Common myeloid progenitor, CD34-positive (primary cell): ENCODE measurements around the gene CRTC3.

Experiments
- CTCF ChIA-PET: fragments of 350-600 bp; sonication (Branson Sonifier 250); formaldehyde crosslinking; loops from one replicate; lab custom pipeline; 2021; ENCODE audit warnings: antibody characterized with exemption; lab: Charles Lee
- POLR2A ChIA-PET: fragments of 350-600 bp; sonication (Branson Sonifier 250); formaldehyde crosslinking; loops from one replicate; lab custom pipeline; 2021; ENCODE audit warnings: antibody characterized with exemption; lab: Charles Lee
- DNase-seq, 3 donors: peaks; one replicate each; pipeline versions ENCODE4 v3.0.0 to v3.0.0-alpha.2; 2013
- H3K27ac ChIP-seq, 2 experiments: 1 replicate in 1 of 2; 2 replicates in 1 of 2; pipeline ENCODE4 v1.7.0; 2013; ENCODE audit warnings: inconsistent platforms in 2 of 2, low read length in 2 of 2, mild to moderate bottlenecking in 2 of 2, low read depth in 1 of 2, moderate library complexity in 1 of 2; ENCODE audit not compliant: severe bottlenecking in 2 of 2, insufficient read depth in 1 of 2, poor library complexity in 1 of 2
- H3K27me3 ChIP-seq, 5 experiments: replicated peaks in 2 of 5; 1 replicate in 3 of 5; 2 replicates in 2 of 5; pipeline versions ENCODE4 v1.6.1 to v1.7.0; 2013; ENCODE audit warnings: low read length in 4 of 5, mild to moderate bottlenecking in 2 of 5, moderate library complexity in 2 of 5, inconsistent platforms in 1 of 5; ENCODE audit not compliant: insufficient read depth in 5 of 5, control insufficient read depth in 4 of 5
- H3K36me3 ChIP-seq, 4 experiments: 1 replicate in 2 of 4; 2 replicates in 2 of 4; pipeline versions ENCODE4 v1.6.1 to v1.7.0; 2013; ENCODE audit warnings: low read length in 3 of 4, control low read depth in 1 of 4, mild to moderate bottlenecking in 1 of 4; ENCODE audit not compliant: control insufficient read depth in 4 of 4, insufficient read depth in 4 of 4
- H3K4me1 ChIP-seq, 4 experiments: 1 replicate in 3 of 4; 2 replicates in 1 of 4; pipeline versions ENCODE4 v1.6.1 to v1.7.1; 2013; ENCODE audit warnings: low read length in 3 of 4, mild to moderate bottlenecking in 3 of 4, control low read depth in 1 of 4, inconsistent platforms in 1 of 4, moderate library complexity in 1 of 4; ENCODE audit not compliant: control insufficient read depth in 4 of 4, insufficient read depth in 4 of 4; ENCODE audit errors: control extremely low read depth in 1 of 4
- H3K4me3 ChIP-seq, 7 experiments: 1 replicate in 4 of 7; 2 replicates in 3 of 7; pipeline versions ENCODE4 v1.5.1 to v1.7.0; 2013; ENCODE audit warnings: mild to moderate bottlenecking in 7 of 7, low read length in 6 of 7, moderate library complexity in 6 of 7, inconsistent platforms in 2 of 7, low read depth in 2 of 7, control low read depth in 1 of 7; ENCODE audit not compliant: insufficient read depth in 4 of 7, control insufficient read depth in 1 of 7; ENCODE audit errors: extremely low read depth in 1 of 7
- H3K9me3 ChIP-seq, 5 experiments: 1 replicate in 4 of 5; 2 replicates in 1 of 5; pipeline versions ENCODE4 v1.6.1 to v1.7.1; 2013; ENCODE audit warnings: low read length in 4 of 5, mild to moderate bottlenecking in 2 of 5, inconsistent platforms in 1 of 5, low read depth in 1 of 5, moderate library complexity in 1 of 5; ENCODE audit not compliant: control insufficient read depth in 4 of 5, insufficient read depth in 2 of 5; ENCODE audit errors: control extremely low read depth in 1 of 5
- WGBS: methylation state at CpG from one replicate; pipeline ENCODE4 v1.1.5; 2013; ENCODE audit not compliant: insufficient coverage; 5-methylcytosine and 5-hydroxymethylcytosine counted together

The CRTC3 gene

DNA sequence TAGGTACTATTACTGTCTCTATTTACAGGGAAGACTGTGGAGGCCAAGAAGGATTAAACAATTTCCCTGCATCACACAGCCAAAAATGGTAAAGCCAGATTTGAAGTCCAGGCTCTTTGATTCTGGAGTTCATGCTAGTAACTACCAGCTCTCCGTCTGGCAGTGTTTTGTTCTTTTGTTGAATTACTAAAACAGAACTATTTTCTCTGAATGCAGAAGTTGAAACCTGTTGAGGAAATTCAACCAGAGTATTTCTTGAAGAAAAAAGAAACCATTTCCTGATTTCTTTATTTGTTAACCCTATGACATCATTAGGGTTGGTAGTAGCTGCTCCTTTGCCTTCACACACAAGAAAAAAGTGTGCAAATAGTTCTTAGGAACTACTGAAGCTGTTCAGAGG, 34.3 kb downstream of the CRTC3 start:
- Histone ChIP-seq H3K9me3 (peaks cover 0 to 3% (median 1%) of the 10 kb centered on the region in 5 experiments), H3K27ac (peak overlapping the region; percentile 1 to 59), H3K36me3 (peaks cover 0 to 4% (median 0%) of the 10 kb centered on the region in 4 experiments), H3K4me1 (peaks cover 29 to 64% (median 40%) of the 10 kb centered on the region in 4 experiments), H3K27me3 (no peaks in the 10 kb centered on the region), H3K4me3 (peak overlapping the region in 2 of 7 experiments; percentile 33 to 35)
- CTCF ChIA-PET: interaction anchor here (0.6 to 1.3 kb wide), 6 partner anchors 10 to 321 kb away, joined by 3 to 5 read pairs (median 4); no protein-coding TSS in a partner anchor
- POLR2A ChIA-PET: interaction anchor here (0.6 to 1.0 kb wide), 2 partner anchors 8 to 322 kb away, joined by 3 read pairs; no protein-coding TSS in a partner anchor
- DNase-seq: peak; percentile 49 to 81 (median 75)
- WGBS: 0% methylated on average over 1 of the region's 1 CpG

DNA sequence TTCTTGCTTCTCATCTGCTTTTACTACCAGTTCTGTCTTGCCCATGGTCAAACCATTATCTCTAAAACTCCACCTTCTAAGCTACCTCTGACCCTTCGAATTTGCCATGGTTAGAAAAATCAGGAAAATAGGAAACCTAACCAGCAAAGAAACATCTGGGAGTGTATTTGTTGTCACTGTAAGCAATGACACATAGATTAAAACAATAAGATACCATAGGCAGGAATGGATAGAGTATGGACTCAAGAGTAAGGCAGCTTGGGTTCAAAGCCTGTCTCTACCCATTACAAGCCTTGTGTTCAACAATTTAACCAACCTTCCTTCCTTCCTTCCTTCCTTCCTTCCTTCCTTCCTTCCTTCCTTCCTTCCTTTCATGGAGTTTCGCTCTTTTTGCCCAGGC, 34.9 kb downstream of the CRTC3 start:
- Histone ChIP-seq H3K27me3 (no peaks in the 10 kb centered on the region), H3K9me3 (peaks cover 0 to 3% (median 1%) of the 10 kb centered on the region in 5 experiments), H3K4me1 (peaks cover 29 to 64% (median 40%) of the 10 kb centered on the region in 4 experiments), H3K27ac (peak overlapping the region; percentile 30 to 59), H3K36me3 (peaks cover 0 to 4% (median 0%) of the 10 kb centered on the region in 4 experiments), H3K4me3 (peak overlapping the region in 3 of 7 experiments; percentile 11 to 35 (median 33))
- WGBS: no CpG with 5 or more reads among the region's 2 CpGs
- ChIA-PET POLR2A (interaction anchor here (0.6 to 1.0 kb wide), 2 partner anchors 9 to 321 kb away, joined by 3 read pairs; no protein-coding TSS in a partner anchor), CTCF (interaction anchor here (0.8 to 1.3 kb wide), 4 partner anchors 9 to 83 kb away, joined by 3 to 5 read pairs (median 3); no protein-coding TSS in a partner anchor)
- no peak for DNase-seq

DNA sequence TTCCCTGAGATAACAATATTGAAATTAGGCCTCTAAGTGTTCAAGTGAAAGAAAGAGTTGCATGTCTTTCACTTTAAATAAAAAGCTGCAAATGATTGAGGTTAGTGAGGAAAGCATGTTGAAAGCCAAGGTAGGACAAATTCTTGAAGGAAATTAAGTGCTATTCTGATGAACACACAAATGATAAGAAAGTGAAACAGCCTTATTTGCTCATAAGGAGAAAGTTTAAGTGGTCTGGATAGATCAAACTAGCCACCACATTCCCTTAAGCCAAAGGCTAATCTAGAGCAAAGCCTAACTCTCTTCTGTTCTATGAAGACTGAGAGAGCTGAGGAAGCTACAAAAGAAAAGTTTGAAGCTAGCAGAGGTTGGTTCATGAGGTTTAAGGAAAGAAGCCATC, 36.1 kb downstream of the CRTC3 start:
- CTCF ChIA-PET: interaction anchor here (1.6 to 1.9 kb wide), 2 partner anchors 14 kb away, joined by 3 read pairs; no protein-coding TSS in a partner anchor
- H3K36me3 ChIP-seq: peaks cover 0 to 4% (median 0%) of the 10 kb centered on the region in 4 experiments
- no peaks in the 10 kb centered on the region for H3K27me3 ChIP-seq
- no peak for DNase-seq
- peaks cover 0 to 3% (median 1%) of the 10 kb centered on the region in 5 experiments for H3K9me3 ChIP-seq
- peaks cover 28 to 63% (median 37%) of the 10 kb centered on the region in 4 experiments for H3K4me1 ChIP-seq
- no peak overlapping the region for H3K4me3 ChIP-seq
- POLR2A ChIA-PET: no interaction called here
- H3K27ac ChIP-seq: no peak overlapping the region

- POLR2A ChIA-PET: no interaction called here
- H3K9me3 ChIP-seq: peaks cover 0 to 3% (median 1%) of the 10 kb centered on the region in 5 experiments
- H3K27ac ChIP-seq: peak overlapping the region in 1 of 2 experiments; percentile 27
- 69% methylated on average over 2 of the region's 5 CpGs for WGBS
- H3K36me3 ChIP-seq: peaks cover 0 to 4% (median 0%) of the 10 kb centered on the region in 4 experiments
- CTCF ChIA-PET: interaction anchor here (1.3 kb wide), 1 partner anchor 15 kb away, joined by 3 read pairs; no protein-coding TSS in a partner anchor
- peak overlapping the region in 1 of 7 experiments; percentile 25 for H3K4me3 ChIP-seq
- peaks cover 3 to 23% (median 8%) of the 10 kb centered on the region in 4 experiments for H3K4me1 ChIP-seq
- no peaks in the 10 kb centered on the region for H3K27me3 ChIP-seq
- DNase-seq: no peak
Observed at GRCh38 chr15:90570643-90571042, 40.9 kb downstream of the CRTC3 start.

DNA sequence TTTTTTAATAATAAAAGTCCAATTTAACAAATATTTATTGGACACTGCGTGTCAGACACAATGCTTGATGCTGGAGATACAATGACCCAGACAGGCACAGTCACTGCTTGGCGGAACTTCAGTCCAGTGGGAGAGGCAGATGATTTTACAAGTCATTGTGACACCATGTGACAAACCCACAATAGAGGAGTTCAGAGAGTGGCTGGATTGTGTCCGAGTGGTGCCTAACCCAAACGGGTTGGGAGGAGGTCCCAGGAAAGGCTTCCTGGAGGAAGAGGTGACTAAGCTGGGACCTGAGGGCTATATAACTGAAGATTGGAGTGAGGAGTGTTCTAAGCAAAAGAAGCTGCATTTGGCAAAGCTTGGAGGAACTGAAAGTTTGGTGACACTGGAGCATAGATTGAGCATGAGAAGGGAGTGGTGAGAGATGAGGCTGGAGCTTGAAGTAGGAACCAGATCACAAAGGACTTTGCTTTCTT, 41.4 kb downstream of the CRTC3 start:
- peak in 2 of 3 donors; percentile 44 to 70 for DNase-seq
- peak overlapping the region in 1 of 2 experiments; percentile 47 for H3K27ac ChIP-seq
- 43% methylated on average over 4 of the region's 4 CpGs for WGBS
- peaks cover 0 to 3% (median 1%) of the 10 kb centered on the region in 5 experiments for H3K9me3 ChIP-seq
- POLR2A ChIA-PET: interaction anchor here (0.8 kb wide), 1 partner anchor 16 kb away, joined by 4 read pairs; no protein-coding TSS in a partner anchor
- CTCF ChIA-PET: interaction anchor here (1.3 kb wide), 3 partner anchors 13 to 34 kb away, joined by 3 to 4 read pairs (median 3); no protein-coding TSS in a partner anchor
- H3K4me1 ChIP-seq: peaks cover under 1 to 18% (median 5%) of the 10 kb centered on the region in 4 experiments
- no peaks in the 10 kb centered on the region for H3K27me3 ChIP-seq
- H3K4me3 ChIP-seq: peak overlapping the region in 2 of 7 experiments; percentile 25 to 45
- H3K36me3 ChIP-seq: peaks cover 0 to 4% (median 0%) of the 10 kb centered on the region in 4 experiments

DNA sequence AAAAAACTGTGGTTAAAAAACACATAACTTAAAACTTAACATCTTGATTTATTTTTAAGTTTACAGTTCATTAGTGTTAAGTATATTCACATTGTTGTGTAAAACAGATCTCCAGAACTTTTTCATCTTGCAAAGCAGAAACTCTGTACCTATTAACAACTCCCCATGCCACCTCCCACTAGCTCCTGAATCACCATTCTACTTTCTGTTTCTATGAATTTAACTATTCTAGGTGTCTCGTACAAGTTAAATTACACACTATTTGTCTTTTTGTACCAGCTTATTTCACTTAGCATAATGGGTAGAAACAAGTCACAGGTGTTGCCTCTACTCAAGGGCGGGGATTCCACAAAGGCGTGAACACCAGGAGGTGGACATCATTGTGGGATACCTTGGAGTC, 43.2 kb downstream of the CRTC3 start:
- ChIA-PET POLR2A (interaction anchor here (0.6 kb wide), 1 partner anchor 124 kb away, joined by 6 read pairs; no protein-coding TSS in a partner anchor), CTCF (interaction anchor here (1.1 to 1.5 kb wide), 3 partner anchors 10 to 17 kb away, joined by 3 to 5 read pairs (median 4); no protein-coding TSS in a partner anchor)
- H3K4me3 ChIP-seq: no peak overlapping the region
- H3K4me1 ChIP-seq: peaks cover 0 to 16% (median 4%) of the 10 kb centered on the region in 4 experiments
- H3K9me3 ChIP-seq: no peaks in the 10 kb centered on the region
- no peak overlapping the region for H3K27ac ChIP-seq
- H3K36me3 ChIP-seq: peaks cover 0 to 3% (median 0%) of the 10 kb centered on the region in 4 experiments
- no peak for DNase-seq
- 100% methylated on average over 1 of the region's 3 CpGs for WGBS
- H3K27me3 ChIP-seq: no peaks in the 10 kb centered on the region
